Common myeloid progenitor, CD34-positive (primary cell): ENCODE data around the gene MPZL1.

Experiments used
- CTCF ChIA-PET: fragments of 350-600 bp; sonication (Branson Sonifier 250); formaldehyde crosslinking; loops from one replicate; lab custom pipeline; 2021; ENCODE audit warnings: antibody characterized with exemption; lab: Charles Lee
- POLR2A ChIA-PET: fragments of 350-600 bp; sonication (Branson Sonifier 250); formaldehyde crosslinking; loops from one replicate; lab custom pipeline; 2021; ENCODE audit warnings: antibody characterized with exemption; lab: Charles Lee
- DNase-seq, 3 donors: peaks; one replicate each; pipeline versions ENCODE4 v3.0.0 to v3.0.0-alpha.2; 2013
- H3K27ac ChIP-seq, 2 experiments: 1 replicate in 1 of 2; 2 replicates in 1 of 2; pipeline ENCODE4 v1.7.0; 2013; ENCODE audit warnings: inconsistent platforms in 2 of 2, low read length in 2 of 2, mild to moderate bottlenecking in 2 of 2, low read depth in 1 of 2, moderate library complexity in 1 of 2; ENCODE audit not compliant: severe bottlenecking in 2 of 2, insufficient read depth in 1 of 2, poor library complexity in 1 of 2
- H3K27me3 ChIP-seq, 5 experiments: replicated peaks in 2 of 5; 1 replicate in 3 of 5; 2 replicates in 2 of 5; pipeline versions ENCODE4 v1.6.1 to v1.7.0; 2013; ENCODE audit warnings: low read length in 4 of 5, mild to moderate bottlenecking in 2 of 5, moderate library complexity in 2 of 5, inconsistent platforms in 1 of 5; ENCODE audit not compliant: insufficient read depth in 5 of 5, control insufficient read depth in 4 of 5
- H3K36me3 ChIP-seq, 4 experiments: 1 replicate in 2 of 4; 2 replicates in 2 of 4; pipeline versions ENCODE4 v1.6.1 to v1.7.0; 2013; ENCODE audit warnings: low read length in 3 of 4, control low read depth in 1 of 4, mild to moderate bottlenecking in 1 of 4; ENCODE audit not compliant: control insufficient read depth in 4 of 4, insufficient read depth in 4 of 4
- H3K4me1 ChIP-seq, 4 experiments: 1 replicate in 3 of 4; 2 replicates in 1 of 4; pipeline versions ENCODE4 v1.6.1 to v1.7.1; 2013; ENCODE audit warnings: low read length in 3 of 4, mild to moderate bottlenecking in 3 of 4, control low read depth in 1 of 4, inconsistent platforms in 1 of 4, moderate library complexity in 1 of 4; ENCODE audit not compliant: control insufficient read depth in 4 of 4, insufficient read depth in 4 of 4; ENCODE audit errors: control extremely low read depth in 1 of 4
- H3K4me3 ChIP-seq, 7 experiments: 1 replicate in 4 of 7; 2 replicates in 3 of 7; pipeline versions ENCODE4 v1.5.1 to v1.7.0; 2013; ENCODE audit warnings: mild to moderate bottlenecking in 7 of 7, low read length in 6 of 7, moderate library complexity in 6 of 7, inconsistent platforms in 2 of 7, low read depth in 2 of 7, control low read depth in 1 of 7; ENCODE audit not compliant: insufficient read depth in 4 of 7, control insufficient read depth in 1 of 7; ENCODE audit errors: extremely low read depth in 1 of 7
- H3K9me3 ChIP-seq, 5 experiments: 1 replicate in 4 of 5; 2 replicates in 1 of 5; pipeline versions ENCODE4 v1.6.1 to v1.7.1; 2013; ENCODE audit warnings: low read length in 4 of 5, mild to moderate bottlenecking in 2 of 5, inconsistent platforms in 1 of 5, low read depth in 1 of 5, moderate library complexity in 1 of 5; ENCODE audit not compliant: control insufficient read depth in 4 of 5, insufficient read depth in 2 of 5; ENCODE audit errors: control extremely low read depth in 1 of 5
- WGBS: methylation state at CpG from one replicate; pipeline ENCODE4 v1.1.5; 2013; ENCODE audit not compliant: insufficient coverage; 5-methylcytosine and 5-hydroxymethylcytosine counted together

The MPZL1 gene

DNA sequence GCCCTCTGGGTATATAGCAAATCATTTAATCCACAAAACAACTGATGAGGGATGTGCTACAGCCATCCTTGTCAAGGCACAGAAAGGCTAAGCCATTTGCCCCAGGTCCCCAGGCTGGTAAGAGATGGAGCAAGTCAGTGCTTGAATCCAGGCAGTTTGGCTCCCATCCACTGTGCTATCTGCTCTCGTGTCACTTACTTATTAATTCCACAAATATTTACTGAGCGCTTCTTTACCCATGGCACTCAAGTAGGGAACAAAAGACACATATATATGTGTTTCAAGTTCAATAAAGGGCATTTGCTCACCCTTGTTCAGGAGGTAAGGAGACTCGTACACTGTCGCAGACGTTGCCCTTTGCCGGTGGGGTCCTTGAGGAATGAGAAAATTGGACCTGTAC lies 38.6 kb upstream of the MPZL1 start:
- Histone ChIP-seq H3K27ac (no peak overlapping the region), H3K36me3 (peaks cover 32 to 85% (median 55%) of the 10 kb centered on the region in 4 experiments), H3K4me3 (no peak overlapping the region), H3K9me3 (no peaks in the 10 kb centered on the region), H3K4me1 (peaks cover 0 to 8% (median 4%) of the 10 kb centered on the region in 4 experiments), H3K27me3 (no peaks in the 10 kb centered on the region)
- CTCF ChIA-PET, result no interaction called here
- no peak for DNase-seq
- 100% methylated on average over 4 of the region's 6 CpGs for WGBS
- POLR2A ChIA-PET, result no interaction called here

DNA sequence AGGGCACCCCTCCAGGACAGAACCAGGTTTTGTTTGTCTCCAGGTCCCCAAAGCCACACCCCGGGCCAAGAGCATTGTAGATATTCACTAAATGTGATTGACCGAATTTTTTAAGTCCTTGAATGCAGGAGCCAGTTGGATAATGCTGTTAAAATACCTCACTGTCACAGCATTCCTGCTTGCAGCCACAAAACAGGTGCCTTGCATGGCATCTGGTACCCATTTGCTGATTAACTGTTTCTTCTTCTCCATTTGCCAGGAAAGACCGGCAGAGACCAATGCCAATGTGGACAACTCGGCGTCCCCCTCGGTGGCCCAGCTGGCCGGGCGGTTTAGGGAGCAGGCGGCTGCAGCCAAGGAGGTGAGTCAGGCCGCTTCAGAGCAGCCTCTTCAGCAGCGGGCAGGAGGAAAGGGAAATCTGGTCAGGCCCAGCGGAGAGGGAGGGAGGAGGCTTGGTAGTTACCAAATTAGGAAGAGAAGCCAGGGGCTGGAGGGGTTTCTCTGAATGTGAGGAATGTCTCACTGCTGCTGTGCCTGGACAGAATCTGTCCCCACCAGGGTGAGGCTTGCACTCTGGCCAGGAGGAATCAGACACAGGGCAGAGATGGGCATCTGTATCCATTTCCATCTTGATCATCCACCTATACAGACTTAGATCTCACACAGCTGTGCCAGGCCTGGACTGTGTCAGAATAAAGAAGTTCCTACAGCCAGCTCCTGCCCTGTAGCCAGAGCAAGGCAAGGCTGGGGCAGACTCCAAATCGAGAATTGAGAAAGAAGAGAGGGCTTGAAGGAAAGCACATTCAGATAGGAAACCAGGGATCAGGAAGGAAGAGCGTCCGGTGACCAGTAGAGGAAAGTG lies 37.9 kb upstream of the MPZL1 start:
- H3K4me3 ChIP-seq, result no peak overlapping the region
- H3K27me3 ChIP-seq, result no peaks in the 10 kb centered on the region
- H3K4me1 ChIP-seq, result peaks cover 0 to 5% (median 4%) of the 10 kb centered on the region in 4 experiments
- 91% methylated on average over 12 of the region's 15 CpGs for WGBS
- ChIA-PET CTCF (no interaction called here), POLR2A (no interaction called here)
- H3K27ac ChIP-seq, result peak overlapping the region in 1 of 2 experiments; percentile 37
- DNase-seq, result no peak
- peaks cover 36 to 86% (median 57%) of the 10 kb centered on the region in 4 experiments for H3K36me3 ChIP-seq
- no peaks in the 10 kb centered on the region for H3K9me3 ChIP-seq

DNA sequence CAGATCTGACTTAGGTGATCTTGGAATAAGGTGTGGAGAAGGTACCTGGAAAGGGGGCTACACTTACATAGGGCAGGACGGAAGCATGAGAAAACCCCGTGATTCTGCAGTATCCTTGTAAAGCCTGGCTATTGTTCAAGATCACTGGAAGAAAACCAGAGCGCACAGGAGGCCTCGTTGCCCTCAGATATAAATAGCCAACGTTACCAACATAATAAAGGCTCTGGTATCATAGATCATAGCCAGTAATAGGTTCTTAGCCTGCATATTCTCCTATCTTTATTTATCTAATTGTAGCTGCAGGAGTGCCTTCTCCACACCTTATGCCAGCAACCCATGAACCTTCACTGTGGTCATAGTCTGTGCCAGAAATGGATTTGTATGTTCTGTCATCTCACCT lies 35.9 kb upstream of the MPZL1 start:
- POLR2A ChIA-PET, result no interaction called here
- H3K36me3 ChIP-seq, result peaks cover 39 to 89% (median 65%) of the 10 kb centered on the region in 4 experiments
- no peak overlapping the region for H3K4me3 ChIP-seq
- CTCF ChIA-PET, result interaction anchor here (1.0 to 4.8 kb wide), 11 partner anchors 9 to 145 kb away, joined by 3 to 84 read pairs (median 10); no protein-coding TSS in a partner anchor
- WGBS, result 91% methylated on average over 5 of the region's 5 CpGs
- no peak for DNase-seq
- no peak overlapping the region for H3K27ac ChIP-seq
- no peaks in the 10 kb centered on the region for H3K27me3 ChIP-seq
- H3K4me1 ChIP-seq, result peaks cover 0 to 5% (median 4%) of the 10 kb centered on the region in 4 experiments
- no peaks in the 10 kb centered on the region for H3K9me3 ChIP-seq

DNA sequence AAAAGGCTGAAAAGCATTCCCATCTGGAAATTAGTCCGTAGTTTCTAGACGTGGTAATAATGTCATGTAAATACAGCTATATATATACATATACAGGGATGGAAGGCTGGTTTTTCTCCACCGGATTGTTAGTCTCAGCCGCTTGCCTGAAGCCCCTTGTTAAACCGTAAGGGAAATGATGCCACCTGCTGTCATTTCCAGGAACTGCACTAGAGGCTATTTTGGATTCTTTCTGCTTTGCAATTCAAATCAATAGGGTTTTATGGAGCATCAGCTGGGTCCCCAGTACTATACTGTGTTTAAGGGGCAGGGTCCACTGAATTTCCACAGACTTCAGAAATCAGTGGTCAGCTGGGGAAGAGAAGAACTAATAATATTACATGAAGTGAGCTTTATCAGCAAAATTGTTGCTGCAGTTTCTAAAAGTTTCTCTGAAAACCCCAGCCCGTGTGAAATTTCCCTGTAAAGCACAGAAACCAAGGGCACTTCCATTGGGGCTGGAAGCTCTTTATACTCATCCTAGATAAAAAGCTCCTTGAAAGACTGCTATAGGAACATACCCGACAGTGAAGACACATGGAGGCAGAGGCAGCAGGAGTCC lies 33.8 kb upstream of the MPZL1 start:
- peaks cover 0 to 5% (median 4%) of the 10 kb centered on the region in 4 experiments for H3K4me1 ChIP-seq
- CTCF ChIA-PET, result interaction anchor here (0.8 to 4.8 kb wide), 37 partner anchors 10 to 259 kb away, joined by 3 to 84 read pairs (median 5); partner anchors contain the start of gene RCSD1
- H3K9me3 ChIP-seq, result no peaks in the 10 kb centered on the region
- POLR2A ChIA-PET, result interaction anchor here (0.7 to 1.1 kb wide), 2 partner anchors 88 to 618 kb away, joined by 3 read pairs; no protein-coding TSS in a partner anchor
- 40% methylated on average over 5 of the region's 7 CpGs for WGBS
- no peak overlapping the region for H3K27ac ChIP-seq
- peak; percentile 81 to 89 (median 83) for DNase-seq
- no peak overlapping the region for H3K4me3 ChIP-seq
- H3K36me3 ChIP-seq, result peaks cover 43 to 91% (median 72%) of the 10 kb centered on the region in 4 experiments
- H3K27me3 ChIP-seq, result no peaks in the 10 kb centered on the region

DNA sequence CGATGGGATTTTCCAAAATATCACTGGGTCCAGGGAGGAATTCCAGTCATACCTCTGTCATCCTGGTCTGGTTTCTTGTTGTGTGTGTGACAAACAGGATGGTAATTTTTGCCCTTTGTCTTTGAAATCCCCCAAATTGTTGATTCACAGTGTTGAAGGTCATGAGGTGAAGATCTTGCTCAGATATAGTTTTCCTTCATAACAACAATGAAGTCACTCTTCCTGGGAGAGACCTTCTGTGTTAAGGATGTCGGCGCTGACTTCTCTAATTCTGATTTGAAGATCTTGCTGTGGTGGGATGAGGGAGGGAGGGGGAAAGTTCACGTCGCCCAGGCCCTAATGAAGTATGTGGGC lies 32.2 kb upstream of the MPZL1 start:
- Histone ChIP-seq H3K9me3 (no peaks in the 10 kb centered on the region), H3K27me3 (no peaks in the 10 kb centered on the region), H3K36me3 (peaks cover 57 to 91% (median 74%) of the 10 kb centered on the region in 4 experiments), H3K4me3 (no peak overlapping the region), H3K4me1 (peaks cover 0 to 5% (median 4%) of the 10 kb centered on the region in 4 experiments), H3K27ac (no peak overlapping the region)
- 100% methylated on average over 1 of the region's 5 CpGs for WGBS
- no peak for DNase-seq
- POLR2A ChIA-PET, result no interaction called here
- CTCF ChIA-PET, result interaction anchor here (1.1 to 1.2 kb wide), 2 partner anchors 9 to 89 kb away, joined by 5 read pairs; no protein-coding TSS in a partner anchor

DNA sequence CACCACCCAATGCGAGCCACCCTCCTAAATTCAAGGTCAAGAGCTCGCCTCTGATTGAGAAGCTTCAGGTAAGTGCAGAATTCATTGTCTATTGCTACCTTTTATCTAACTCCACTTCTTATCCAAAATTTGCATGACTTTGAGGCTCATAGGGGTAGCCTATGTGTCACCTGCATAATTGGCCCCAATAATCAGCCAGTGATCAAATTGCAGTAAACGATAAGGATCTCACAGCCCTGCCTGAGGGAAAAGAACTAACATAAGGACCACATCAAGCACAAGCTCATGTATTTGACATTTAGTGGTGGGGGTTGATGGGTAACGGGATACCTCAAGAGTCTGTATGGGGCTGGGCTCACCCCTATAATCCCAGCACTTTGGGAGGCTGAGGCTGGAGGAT lies 31.7 kb upstream of the MPZL1 start:
- ChIA-PET CTCF (interaction anchor here (1.1 to 1.2 kb wide), 4 partner anchors 8 to 110 kb away, joined by 3 to 5 read pairs (median 4); no protein-coding TSS in a partner anchor), POLR2A (no interaction called here)
- DNase-seq, result no peak
- Histone ChIP-seq H3K9me3 (no peaks in the 10 kb centered on the region), H3K4me3 (no peak overlapping the region), H3K27ac (no peak overlapping the region), H3K27me3 (no peaks in the 10 kb centered on the region), H3K4me1 (peaks cover 0 to 5% (median 4%) of the 10 kb centered on the region in 4 experiments), H3K36me3 (peaks cover 54 to 91% (median 76%) of the 10 kb centered on the region in 4 experiments)
- 100% methylated on average over 1 of the region's 4 CpGs for WGBS
